Left ventricle myocardium inferior (tissue), 1 donor: ENCODE results near the gene XRN1. TPM values are rescaled to one million over a fixed set of nuclear protein-coding genes. Genes with fewer than 3 reads are reported as not detected.
"Not testable (repeated sequence)": the region's sequence is repeated elsewhere in the genome, so short reads cannot be mapped to it uniquely, and the experiment has no call there.

ENCODE experiments used
- DNase-seq: peaks from one replicate; pipeline ENCODE4 v3.0.0-alpha.2; 2020
- H3K27ac ChIP-seq: fragments of 200-600 bp; replicated peaks from 2 replicates; pipeline ENCODE4 v1.8.0; 2021
- H3K27me3 ChIP-seq: fragments of 200-600 bp; 2 replicates; pipeline ENCODE4 v1.8.0; 2021; ENCODE audit warnings: low read depth
- H3K36me3 ChIP-seq: fragments of 200-600 bp; 2 replicates; pipeline ENCODE4 v1.8.0; 2021
- H3K4me1 ChIP-seq: fragments of 200-600 bp; 2 replicates; pipeline ENCODE4 v1.8.0; 2021
- H3K4me3 ChIP-seq: fragments of 200-600 bp; 2 replicates; pipeline ENCODE4 v1.8.0; 2021; ENCODE audit warnings: mild to moderate bottlenecking, moderate library complexity
- H3K9me3 ChIP-seq: fragments of 200-600 bp; replicated peaks from 2 replicates; pipeline ENCODE4 v1.8.0; 2021
- intact Hi-C: fragments of 100-400 bp; cut with micrococcal nuclease; formaldehyde crosslinking; loops from one replicate; pipeline ENCODE4 v1.11.0; 2022
- total RNA-seq: library from RNA; stranded (reverse); fragmentation: NEBNext Ultra II Directional; extraction: Animal tissue kit (Norgen Biotek cat#: 25700); gene quantifications from one replicate; pipeline ENCODE4 v1.2.1, GENCODE V29; 2021
- TF ChIP-seq, protein P1 (sequence below): fragments of 200-600 bp; IDR thresholded peaks from 2 replicates; pipeline ENCODE4 v1.8.0; 2021; ENCODE audit warnings: antibody characterized with exemption, mild to moderate bottlenecking, borderline replicate concordance
- donor health status: DM: no; HTN: yes; CAD: no; lungs with severe emphysema.

XRN1 gene
- total RNA-seq, 1 donor from 2014 or later: 16.1 TPM

DNA sequence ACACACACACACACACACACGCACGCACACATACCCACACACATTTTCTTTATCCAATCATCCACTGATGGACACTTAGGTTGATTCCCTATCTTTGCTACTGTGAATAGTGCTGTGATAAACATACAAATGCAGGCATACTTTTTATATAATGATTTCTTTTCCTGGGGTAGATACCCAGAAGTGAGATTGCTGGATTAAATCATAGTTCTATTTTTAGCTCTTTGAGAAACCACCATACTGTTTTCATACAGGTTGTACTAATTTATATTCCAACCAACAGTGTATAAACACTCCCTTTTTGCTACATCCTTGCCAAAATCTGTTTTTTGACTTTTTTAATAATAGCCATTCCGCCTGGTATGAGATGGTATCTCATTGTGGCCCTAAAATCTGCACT is 127.9 kb downstream of the XRN1 start:
- H3K36me3 ChIP-seq: peaks cover 28% of the 10 kb centered on the region
- H3K4me3 ChIP-seq: no peak overlapping the region
- intact Hi-C loops: no loop called here
- no peak for DNase-seq
- TF ChIP-seq, protein P1, sequence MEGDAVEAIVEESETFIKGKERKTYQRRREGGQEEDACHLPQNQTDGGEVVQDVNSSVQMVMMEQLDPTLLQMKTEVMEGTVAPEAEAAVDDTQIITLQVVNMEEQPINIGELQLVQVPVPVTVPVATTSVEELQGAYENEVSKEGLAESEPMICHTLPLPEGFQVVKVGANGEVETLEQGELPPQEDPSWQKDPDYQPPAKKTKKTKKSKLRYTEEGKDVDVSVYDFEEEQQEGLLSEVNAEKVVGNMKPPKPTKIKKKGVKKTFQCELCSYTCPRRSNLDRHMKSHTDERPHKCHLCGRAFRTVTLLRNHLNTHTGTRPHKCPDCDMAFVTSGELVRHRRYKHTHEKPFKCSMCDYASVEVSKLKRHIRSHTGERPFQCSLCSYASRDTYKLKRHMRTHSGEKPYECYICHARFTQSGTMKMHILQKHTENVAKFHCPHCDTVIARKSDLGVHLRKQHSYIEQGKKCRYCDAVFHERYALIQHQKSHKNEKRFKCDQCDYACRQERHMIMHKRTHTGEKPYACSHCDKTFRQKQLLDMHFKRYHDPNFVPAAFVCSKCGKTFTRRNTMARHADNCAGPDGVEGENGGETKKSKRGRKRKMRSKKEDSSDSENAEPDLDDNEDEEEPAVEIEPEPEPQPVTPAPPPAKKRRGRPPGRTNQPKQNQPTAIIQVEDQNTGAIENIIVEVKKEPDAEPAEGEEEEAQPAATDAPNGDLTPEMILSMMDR: no peak
- peaks cover 5% of the 10 kb centered on the region for H3K4me1 ChIP-seq
- H3K27me3 ChIP-seq: no peaks in the 10 kb centered on the region
- H3K27ac ChIP-seq: no peak overlapping the region
- no peaks in the 10 kb centered on the region for H3K9me3 ChIP-seq

GRCh38 chr3:142319094-142319493 is 128.7 kb downstream of the XRN1 start:
- Histone ChIP-seq H3K27me3 (no peaks in the 10 kb centered on the region), H3K27ac (no peak overlapping the region), H3K36me3 (peaks cover 29% of the 10 kb centered on the region), H3K9me3 (no peaks in the 10 kb centered on the region), H3K4me3 (no peak overlapping the region), H3K4me1 (peaks cover 5% of the 10 kb centered on the region)
- TF ChIP-seq, protein P1: no peak
- DNase-seq: no peak
- intact Hi-C loops: no loop called here

- peaks cover 5% of the 10 kb centered on the region for H3K4me1 ChIP-seq
- no peak overlapping the region for H3K4me3 ChIP-seq
- no peaks in the 10 kb centered on the region for H3K27me3 ChIP-seq
- intact Hi-C loops: no loop called here
- H3K36me3 ChIP-seq: peaks cover 37% of the 10 kb centered on the region
- H3K27ac ChIP-seq: no peak overlapping the region
- no peaks in the 10 kb centered on the region for H3K9me3 ChIP-seq
- TF ChIP-seq, protein P1: no peak
- no peak for DNase-seq
These were observed 129.5 kb downstream of the XRN1 start for GRCh38 chr3:142318331-142318730.

- H3K27me3 ChIP-seq, intact Hi-C loops, DNase-seq, H3K4me3 ChIP-seq, H3K27ac ChIP-seq, H3K9me3 ChIP-seq, H3K4me1 ChIP-seq: not testable (repeated sequence)
- peaks cover 59% of the 10 kb centered on the region for H3K36me3 ChIP-seq
These were observed 131.9 kb downstream of the XRN1 start for GRCh38 chr3:142315978-142316388.

GRCh38 chr3:142315083-142315482 is 132.8 kb downstream of the XRN1 start:
- H3K4me1 ChIP-seq: peaks cover 5% of the 10 kb centered on the region
- no peak for DNase-seq
- H3K4me3 ChIP-seq: no peak overlapping the region
- TF ChIP-seq, protein P1: no peak
- no peaks in the 10 kb centered on the region for H3K27me3 ChIP-seq
- intact Hi-C loops: no loop called here
- H3K36me3 ChIP-seq: peaks cover 68% of the 10 kb centered on the region
- no peak overlapping the region for H3K27ac ChIP-seq
- no peaks in the 10 kb centered on the region for H3K9me3 ChIP-seq

DNA sequence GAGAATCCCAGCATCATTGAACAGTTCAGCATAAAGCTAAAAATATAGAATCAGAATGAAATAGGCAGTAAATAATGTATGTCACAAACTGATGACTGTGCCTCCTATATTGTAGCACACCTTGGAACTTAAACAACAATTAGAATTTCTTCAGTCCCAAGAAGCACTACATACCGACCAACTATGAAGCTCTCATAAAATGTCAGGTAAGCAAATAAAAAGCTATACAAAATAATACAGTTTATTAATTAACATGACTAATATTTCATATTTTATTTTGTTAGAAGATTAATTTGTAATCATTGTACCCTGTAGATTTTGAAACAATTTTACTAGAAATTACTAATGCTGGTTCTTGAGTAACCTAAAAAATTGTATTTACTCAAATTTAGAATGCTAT is 137.4 kb downstream of the XRN1 start:
- intact Hi-C loops: no loop called here
- DNase-seq: no peak
- H3K4me3 ChIP-seq: no peak overlapping the region

GRCh38 chr3:142302847-142303246 is 145.0 kb downstream of the XRN1 start:
- H3K36me3 ChIP-seq: peaks cover 12% of the 10 kb centered on the region
- H3K27ac ChIP-seq, DNase-seq, H3K27me3 ChIP-seq, intact Hi-C loops, H3K4me1 ChIP-seq, H3K4me3 ChIP-seq: not testable (repeated sequence)
- H3K9me3 ChIP-seq: peaks cover 31% of the 10 kb centered on the region

More for the DNA sequence above, 137.4 kb downstream of the XRN1 start:
- H3K27me3 ChIP-seq: no peaks in the 10 kb centered on the region
- H3K36me3 ChIP-seq: peaks cover 51% of the 10 kb centered on the region
- H3K4me1 ChIP-seq: no peaks in the 10 kb centered on the region
- no peaks in the 10 kb centered on the region for H3K9me3 ChIP-seq
- TF ChIP-seq, protein P1: no peak
- H3K27ac ChIP-seq: no peak overlapping the region
